ENCODE results near the gene ETS1. TPM values are rescaled to one million over a fixed set of nuclear protein-coding genes. Genes with fewer than 3 reads are reported as not detected.
A peak's percentile ranks its signal among the peaks of the same experiment; 100 is the strongest.

ETS1 gene
- total RNA-seq, 3 donors from 2014 or later (not counting 1 experiment from before 2014, with no cell fraction given) = 532 to 684 (median 589) TPM

DNA sequence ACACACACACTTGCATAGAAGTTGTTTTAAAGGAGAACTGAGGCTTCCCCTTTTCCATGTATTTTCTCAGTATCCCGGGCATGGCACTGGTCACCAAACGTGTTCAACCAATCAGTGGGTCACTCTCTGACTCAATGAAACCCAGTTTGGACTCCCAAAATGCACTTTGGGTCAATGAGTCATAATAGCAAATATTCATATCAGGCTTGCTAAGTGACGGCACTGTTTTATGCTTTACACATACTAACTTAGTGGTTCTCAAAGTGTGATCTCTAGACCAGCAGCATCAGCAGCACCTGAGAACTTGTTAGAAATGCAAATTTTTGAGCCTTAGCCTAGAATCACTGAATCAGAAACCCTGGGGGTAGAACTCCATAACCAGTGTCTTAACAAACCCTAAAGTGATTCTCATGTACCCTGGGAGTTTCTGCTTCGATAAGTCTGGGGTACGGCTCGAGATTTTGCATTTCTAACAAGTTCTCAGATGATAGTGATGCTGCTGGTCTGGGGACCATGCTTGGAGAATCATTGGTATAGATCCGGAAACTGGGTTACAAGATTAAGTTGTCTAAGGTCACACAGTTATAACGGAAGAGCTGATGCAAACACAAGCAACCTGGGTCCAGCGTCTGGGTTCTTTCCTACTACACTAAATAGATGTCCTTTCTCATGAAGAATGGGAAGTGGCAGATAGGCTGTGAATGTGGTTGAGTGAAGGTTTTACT lies 35.6 kb downstream of the ETS1 start:
- DNase-seq (peak; percentile 27 to 72), ATAC-seq (peak; percentile 89 to 90 (median 89))
- H3K27me3 ChIP-seq (ENCODE audit: control insufficient read depth, insufficient read depth, low read length) = no peaks in the 10 kb centered on the region
- Mint-ChIP-seq H3K36me3 (no peaks in the 10 kb centered on the region), H3K4me1 (peaks cover 57 to 61% of the 10 kb centered on the region in 2 donors), H3K4me3 (peak overlapping the region; percentile 55), H3K27me3 (ENCODE audit: low read depth in 2 of 2) (no peaks in the 10 kb centered on the region), H3K9me3 (no peaks in the 10 kb centered on the region), H3K27ac (peak overlapping the region; percentile 97)
- WGBS (ENCODE audit: insufficient coverage) = 37% methylated on average over 7 of the region's 9 CpGs
- no peaks in the 10 kb centered on the region for H3K9me3 ChIP-seq (ENCODE audit: control insufficient read depth, insufficient read depth, low read length)
- no peaks in the 10 kb centered on the region for H3K36me3 ChIP-seq (ENCODE audit: control insufficient read depth, insufficient read depth, low read length)
- no peak for TF ChIP-seq CTCF (IDR thresholded peaks at IDR 0.05)
- H3K4me1 ChIP-seq (ENCODE audit: control insufficient read depth, insufficient read depth, low read length) = peaks cover 53% of the 10 kb centered on the region
- H3K27ac ChIP-seq (ENCODE audit: low read length) = peak overlapping the region; percentile 87
- no peak overlapping the region for H3K4me3 ChIP-seq (ENCODE audit: low read length)
- intact Hi-C loops (cut with micrococcal nuclease) = loop anchor here (1.0 kb wide), 3 partner anchors 26 to 77 kb away; no protein-coding TSS in a partner anchor

- Mint-ChIP-seq H3K36me3 (no peaks in the 10 kb centered on the region), H3K4me3 (peak overlapping the region; percentile 55), H3K27me3 (ENCODE audit: low read depth in 2 of 2) (no peaks in the 10 kb centered on the region), H3K27ac (peak overlapping the region; percentile 97), H3K4me1 (peaks cover 57 to 61% of the 10 kb centered on the region in 2 donors), H3K9me3 (no peaks in the 10 kb centered on the region)
- Histone ChIP-seq H3K9me3 (ENCODE audit: control insufficient read depth, insufficient read depth, low read length) (no peaks in the 10 kb centered on the region), H3K4me3 (ENCODE audit: low read length) (no peak overlapping the region), H3K36me3 (ENCODE audit: control insufficient read depth, insufficient read depth, low read length) (no peaks in the 10 kb centered on the region), H3K27ac (ENCODE audit: low read length) (peak overlapping the region; percentile 87), H3K4me1 (ENCODE audit: control insufficient read depth, insufficient read depth, low read length) (peaks cover 53% of the 10 kb centered on the region), H3K27me3 (ENCODE audit: control insufficient read depth, insufficient read depth, low read length) (no peaks in the 10 kb centered on the region)
- WGBS (ENCODE audit: insufficient coverage) = 98% methylated on average over 4 of the region's 4 CpGs
- no peak for ATAC-seq
- intact Hi-C loops (cut with micrococcal nuclease) = loop anchor here (1.0 kb wide), 3 partner anchors 26 to 77 kb away; no protein-coding TSS in a partner anchor
- no peak for TF ChIP-seq CTCF (IDR thresholded peaks at IDR 0.05)
- DNase-seq = peak in 1 of 2 donors; percentile 50
These were observed 36.3 kb downstream of the ETS1 start for GRCh38 chr11:128551058-128551457.

GRCh38 chr11:128550261-128550821 lies 37.0 kb downstream of the ETS1 start:
- Mint-ChIP-seq H3K4me1 (peaks cover 57 to 61% of the 10 kb centered on the region in 2 donors), H3K4me3 (peak overlapping the region; percentile 73), H3K27ac (peak overlapping the region; percentile 97), H3K27me3 (ENCODE audit: low read depth in 2 of 2) (no peaks in the 10 kb centered on the region), H3K36me3 (no peaks in the 10 kb centered on the region), H3K9me3 (no peaks in the 10 kb centered on the region)
- 89% methylated on average over 4 of the region's 4 CpGs for WGBS (ENCODE audit: insufficient coverage)
- DNase-seq = peak in 1 of 2 donors; percentile 20
- peak overlapping the region; percentile 87 for H3K27ac ChIP-seq (ENCODE audit: low read length)
- no peaks in the 10 kb centered on the region for H3K9me3 ChIP-seq (ENCODE audit: control insufficient read depth, insufficient read depth, low read length)
- intact Hi-C loops (cut with micrococcal nuclease) = no loop called here
- H3K36me3 ChIP-seq (ENCODE audit: control insufficient read depth, insufficient read depth, low read length) = no peaks in the 10 kb centered on the region
- H3K4me1 ChIP-seq (ENCODE audit: control insufficient read depth, insufficient read depth, low read length) = peaks cover 53% of the 10 kb centered on the region
- TF ChIP-seq CTCF (IDR thresholded peaks at IDR 0.05) = no peak
- no peaks in the 10 kb centered on the region for H3K27me3 ChIP-seq (ENCODE audit: control insufficient read depth, insufficient read depth, low read length)
- no peak for ATAC-seq
- H3K4me3 ChIP-seq (ENCODE audit: low read length) = no peak overlapping the region
